Left ventricle myocardium inferior (tissue), 1 donor: Measurements from ENCODE around the gene ZC3HAV1. TPM values are rescaled to one million over a fixed set of nuclear protein-coding genes. Genes with fewer than 3 reads are reported as not detected.

ENCODE experiments used
- DNase-seq: peaks from one replicate; pipeline ENCODE4 v3.0.0-alpha.2; 2020
- H3K27ac ChIP-seq: fragments of 200-600 bp; replicated peaks from 2 replicates; pipeline ENCODE4 v1.8.0; 2021
- H3K27me3 ChIP-seq: fragments of 200-600 bp; 2 replicates; pipeline ENCODE4 v1.8.0; 2021; ENCODE audit warnings: low read depth
- H3K36me3 ChIP-seq: fragments of 200-600 bp; 2 replicates; pipeline ENCODE4 v1.8.0; 2021
- H3K4me1 ChIP-seq: fragments of 200-600 bp; 2 replicates; pipeline ENCODE4 v1.8.0; 2021
- H3K4me3 ChIP-seq: fragments of 200-600 bp; 2 replicates; pipeline ENCODE4 v1.8.0; 2021; ENCODE audit warnings: mild to moderate bottlenecking, moderate library complexity
- H3K9me3 ChIP-seq: fragments of 200-600 bp; replicated peaks from 2 replicates; pipeline ENCODE4 v1.8.0; 2021
- intact Hi-C: fragments of 100-400 bp; cut with micrococcal nuclease; formaldehyde crosslinking; loops from one replicate; pipeline ENCODE4 v1.11.0; 2022
- total RNA-seq: library from RNA; stranded (reverse); fragmentation: NEBNext Ultra II Directional; extraction: Animal tissue kit (Norgen Biotek cat#: 25700); gene quantifications from one replicate; pipeline ENCODE4 v1.2.1, GENCODE V29; 2021
- TF ChIP-seq, protein P1 (sequence below): fragments of 200-600 bp; IDR thresholded peaks from 2 replicates; pipeline ENCODE4 v1.8.0; 2021; ENCODE audit warnings: antibody characterized with exemption, mild to moderate bottlenecking, borderline replicate concordance
- donor health status: DM: no; HTN: yes; CAD: no; lungs with severe emphysema.

The ZC3HAV1 gene
- total RNA-seq, 1 donor from 2014 or later = 6.8 TPM

DNA sequence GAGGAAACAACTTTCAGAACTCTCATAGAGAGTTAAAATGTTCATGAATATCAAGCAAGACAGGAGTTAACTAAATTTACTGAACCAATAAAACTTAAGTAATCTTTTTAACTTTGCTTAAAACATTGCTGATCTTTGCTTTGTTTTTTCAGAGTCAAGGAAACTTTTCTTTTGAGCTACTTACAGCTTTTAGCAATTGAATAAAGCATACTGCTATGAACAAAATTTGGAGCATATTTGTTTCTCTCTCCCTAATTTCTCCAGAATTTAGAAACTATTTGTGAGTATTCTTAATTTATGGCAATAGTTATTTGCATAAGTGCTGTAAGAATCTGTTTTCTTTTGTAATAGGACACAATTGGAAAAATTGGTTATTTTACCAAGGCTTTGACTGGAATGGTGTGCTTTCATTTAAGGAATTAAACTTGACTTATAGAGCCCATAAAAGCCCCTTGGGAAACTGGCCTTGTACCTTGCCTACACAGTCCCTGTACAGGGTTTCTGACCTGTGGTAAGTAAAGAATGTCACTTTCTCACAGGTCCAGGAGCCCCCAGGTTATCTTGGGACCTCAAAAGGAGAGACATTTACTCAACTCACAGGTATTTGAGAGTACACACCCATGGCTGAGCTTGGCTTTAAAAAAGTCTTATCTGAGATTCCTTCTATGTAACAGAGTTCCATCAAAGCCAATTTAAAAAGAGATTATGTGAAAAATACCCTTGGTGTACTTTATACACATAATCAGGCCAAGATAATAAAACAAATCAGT, 105.0 kb downstream of the ZC3HAV1 start:
- intact Hi-C loops = no loop called here
- Histone ChIP-seq H3K4me3 (no peak overlapping the region), H3K9me3 (peaks cover 19% of the 10 kb centered on the region), H3K27ac (no peak overlapping the region), H3K4me1 (no peaks in the 10 kb centered on the region), H3K36me3 (no peaks in the 10 kb centered on the region), H3K27me3 (no peaks in the 10 kb centered on the region)
- DNase-seq = no peak
- TF ChIP-seq, protein P1, sequence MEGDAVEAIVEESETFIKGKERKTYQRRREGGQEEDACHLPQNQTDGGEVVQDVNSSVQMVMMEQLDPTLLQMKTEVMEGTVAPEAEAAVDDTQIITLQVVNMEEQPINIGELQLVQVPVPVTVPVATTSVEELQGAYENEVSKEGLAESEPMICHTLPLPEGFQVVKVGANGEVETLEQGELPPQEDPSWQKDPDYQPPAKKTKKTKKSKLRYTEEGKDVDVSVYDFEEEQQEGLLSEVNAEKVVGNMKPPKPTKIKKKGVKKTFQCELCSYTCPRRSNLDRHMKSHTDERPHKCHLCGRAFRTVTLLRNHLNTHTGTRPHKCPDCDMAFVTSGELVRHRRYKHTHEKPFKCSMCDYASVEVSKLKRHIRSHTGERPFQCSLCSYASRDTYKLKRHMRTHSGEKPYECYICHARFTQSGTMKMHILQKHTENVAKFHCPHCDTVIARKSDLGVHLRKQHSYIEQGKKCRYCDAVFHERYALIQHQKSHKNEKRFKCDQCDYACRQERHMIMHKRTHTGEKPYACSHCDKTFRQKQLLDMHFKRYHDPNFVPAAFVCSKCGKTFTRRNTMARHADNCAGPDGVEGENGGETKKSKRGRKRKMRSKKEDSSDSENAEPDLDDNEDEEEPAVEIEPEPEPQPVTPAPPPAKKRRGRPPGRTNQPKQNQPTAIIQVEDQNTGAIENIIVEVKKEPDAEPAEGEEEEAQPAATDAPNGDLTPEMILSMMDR = no peak

DNA sequence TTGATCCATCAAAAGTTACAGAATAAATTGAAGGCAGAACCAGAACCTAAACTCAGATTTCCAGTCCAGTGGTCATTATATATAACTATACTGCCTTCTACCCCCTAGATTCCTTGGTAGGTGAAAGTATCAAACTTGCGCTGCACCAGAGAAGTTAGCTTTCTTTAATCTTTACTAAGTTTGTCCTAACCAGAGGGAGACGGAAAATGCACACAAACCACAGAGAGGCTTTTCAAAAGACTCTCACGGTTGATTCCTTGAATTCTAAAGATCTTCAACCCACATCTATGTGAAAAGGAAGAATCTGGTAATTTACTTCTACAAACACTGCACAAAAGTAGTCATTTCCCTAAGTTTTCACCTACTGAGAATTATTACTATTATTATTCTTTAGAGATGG, 110.1 kb downstream of the ZC3HAV1 start:
- DNase-seq = no peak
- intact Hi-C loops = no loop called here
- Histone ChIP-seq H3K27ac (no peak overlapping the region), H3K4me1 (no peaks in the 10 kb centered on the region), H3K36me3 (no peaks in the 10 kb centered on the region), H3K27me3 (no peaks in the 10 kb centered on the region), H3K4me3 (no peak overlapping the region), H3K9me3 (peaks cover 13% of the 10 kb centered on the region)
- TF ChIP-seq, protein P1 = no peak

Other genes starting within 250 kb of the ZC3HAV1 start
- gene KIAA1549, start 128.3 kb downstream of the ZC3HAV1 start, total RNA-seq = 2.1 TPM
- 3.4 TPM for gene ZC3HAV1L, start 73.7 kb downstream of the ZC3HAV1 start, total RNA-seq
- gene UBN2, start 121.5 kb upstream of the ZC3HAV1 start, total RNA-seq = 14.4 TPM
- gene FMC1, start 231.6 kb upstream of the ZC3HAV1 start, total RNA-seq = 49.0 TPM